GM12878 (cell line): Measurements from ENCODE around the gene ZMYND11. TPM values are rescaled to one million over a fixed set of nuclear protein-coding genes. Genes with fewer than 3 reads are reported as not detected.

ENCODE experiments used
- ATF2 ChIP-seq: IDR thresholded peaks from 2 replicates; pipeline ENCODE4 v1.6.1; 2012; ENCODE audit warnings: low read length, inconsistent platforms
- BCL11A ChIP-seq: IDR thresholded peaks from 2 replicates; pipeline ENCODE4 v1.6.1; 2011; ENCODE audit warnings: low read depth, low read length
- CBX3 ChIP-seq: fragments of 200-600 bp; sonication (generic); IDR thresholded peaks from 2 replicates; pipeline ENCODE4 v1.6.1; 2016; ENCODE audit warnings: low read depth, borderline replicate concordance
- CBX5 ChIP-seq: sonication (generic); IDR thresholded peaks from 2 replicates; pipeline ENCODE4 v1.6.1; 2016; ENCODE audit warnings: low read depth, moderate library complexity, mild to moderate bottlenecking, inconsistent platforms
- CREB1 ChIP-seq: IDR thresholded peaks from 2 replicates; pipeline ENCODE4 v1.6.1; 2012; ENCODE audit warnings: low read depth, mild to moderate bottlenecking, inconsistent platforms
- FOS ChIP-seq: IDR thresholded peaks from 3 replicates; pipeline ENCODE4 v1.6.1; 2011; ENCODE audit warnings: borderline replicate concordance; ENCODE audit not compliant: insufficient read length; ENCODE audit errors: extremely low read depth
- LARP7 ChIP-seq: fragments of 450-650 bp; IDR thresholded peaks from 2 replicates; pipeline ENCODE4 v1.6.1; 2017; ENCODE audit warnings: mild to moderate bottlenecking
- MEF2A ChIP-seq: IDR thresholded peaks from 2 replicates; pipeline ENCODE4 v1.6.1; 2011; ENCODE audit warnings: low read depth, mild to moderate bottlenecking, low read length, moderate library complexity; ENCODE audit not compliant: insufficient read depth
- MEF2B ChIP-seq: fragments of 450-650 bp; IDR thresholded peaks from 2 replicates; pipeline ENCODE4 v1.6.1; 2018; ENCODE audit warnings: mild to moderate bottlenecking, moderate library complexity; ENCODE audit not compliant: partially characterized antibody, poor library complexity, severe bottlenecking
- NFIC ChIP-seq: IDR thresholded peaks from 2 replicates; pipeline ENCODE4 v1.6.1; 2012; ENCODE audit warnings: low read depth, mild to moderate bottlenecking, inconsistent platforms, low read length, moderate library complexity
- NRF1 ChIP-seq: conservative IDR thresholded peaks from 2 replicates; pipeline ENCODE4 v1.6.1; 2011; ENCODE audit warnings: mild to moderate bottlenecking, low read depth, low read length, improper control_type of control experiment
- PAX5 ChIP-seq: IDR thresholded peaks from 2 replicates; pipeline ENCODE4 v1.6.1; 2011; ENCODE audit warnings: low read depth, low read length, borderline replicate concordance
- POU2F2 ChIP-seq: IDR thresholded peaks from 3 replicates; pipeline ENCODE4 v1.6.1; 2011; ENCODE audit warnings: low read depth, mild to moderate bottlenecking, low read length, borderline replicate concordance
- RFX5 ChIP-seq: IDR thresholded peaks from 2 replicates; pipeline ENCODE4 v1.6.1; 2011; ENCODE audit warnings: low read depth, low read length, improper control_type of control experiment
- SMAD5 ChIP-seq: IDR thresholded peaks from 2 replicates; pipeline ENCODE4 v1.6.1; 2016; ENCODE audit warnings: antibody characterized with exemption, low read depth
- SUZ12 ChIP-seq: fragments of 200-600 bp; sonication (generic); IDR thresholded peaks from one replicate; pipeline ENCODE4 v1.6.1; 2018; ENCODE audit warnings: antibody characterized with exemption, mild to moderate bottlenecking; ENCODE audit not compliant: unreplicated experiment
- TAF1 ChIP-seq: IDR thresholded peaks from 2 replicates; pipeline ENCODE4 v1.6.1; 2011; ENCODE audit warnings: mild to moderate bottlenecking, low read depth, low read length, borderline replicate concordance
- TARDBP ChIP-seq: IDR thresholded peaks from 2 replicates; pipeline ENCODE4 v1.6.1; 2016; ENCODE audit warnings: borderline replicate concordance
- TCF3 ChIP-seq: IDR thresholded peaks from 2 replicates; pipeline ENCODE4 v1.6.1; 2012; ENCODE audit warnings: low read depth, mild to moderate bottlenecking, low read length, borderline replicate concordance; ENCODE audit not compliant: insufficient read depth
- ZNF384 ChIP-seq: IDR thresholded peaks from 2 replicates; pipeline ENCODE4 v1.6.1; 2012; ENCODE audit warnings: low read depth, mild to moderate bottlenecking, low read length, improper control_type of control experiment, borderline replicate concordance
- polyA plus RNA-seq, 11 experiments: library from polyadenylated mRNA; depleted of rRNA in 4 of 11; unstranded in 6 of 11; stranded (reverse) in 5 of 11; fragments of >200 nt; fragmentation: Nextera tagmentation in 4 of 11; fragmentation: Illumina TruSeq in 1 of 11; extraction: Ambion mirVana in 4 of 11; extraction: Trizol in 1 of 11; gene quantifications; 1 replicate in 1 of 11; 2 replicates in 10 of 11; pipeline versions ENCODE4 v1.2.1 to v1.2.3, GENCODE V29; 2011 to 2016; ENCODE audit warnings: inconsistent platforms in 2 of 11, missing spikeins in 2 of 11, low read depth in 1 of 11
- total RNA-seq, 4 experiments: library from RNA; depleted of rRNA in 3 of 4; stranded (reverse); fragments of >200 nt in 3 of 4; fragmentation: Illumina TruSeq in 1 of 4; extraction: Trizol in 1 of 4; gene quantifications; 2 replicates each; pipeline versions ENCODE4 v1.2.1 to v1.2.3, GENCODE V29; 2013 to 2021
- TF ChIP-seq, protein P1 (sequence below): fragments of 450-650 bp; IDR thresholded peaks from 2 replicates; pipeline ENCODE4 v1.6.1; 2017; ENCODE audit warnings: borderline replicate concordance
- TF ChIP-seq, protein P2 (sequence below): fragments of 450-650 bp; IDR thresholded peaks from 2 replicates; pipeline ENCODE4 v1.6.1; 2017; ENCODE audit warnings: mild to moderate bottlenecking
- TF ChIP-seq, protein P3 (sequence below): fragments of 450-650 bp; IDR thresholded peaks from 2 replicates; pipeline ENCODE4 v1.6.1; 2018; ENCODE audit warnings: mild to moderate bottlenecking, low read depth, moderate library complexity; ENCODE audit not compliant: partially characterized antibody

The ZMYND11 gene
- total and polyA plus RNA-seq, 10 of the 15 experiments (the other 5 are each of a cell fraction or from before 2014, with no cell fraction given): 3.3 to 24.4 (median 13.1) TPM

- TF ChIP-seq TARDBP (no peak), ZNF384 (no peak), TCF3 (0 out of 2 replicates have a peak, but pooled peaks have one; percentile 4), TAF1 (peak; percentile 12; the same call in 1 of the 2 replicates), POU2F2 (0 out of 3 replicates have a peak, but pooled peaks have one; percentile 22), SUZ12 (no peak), CBX5 (no peak), RFX5 (no peak), MEF2A (no peak), SMAD5 (no peak), BCL11A (no peak), FOS (no peak), LARP7 (peak; percentile 61; the same call in 1 of the 2 replicates), CBX3 (no peak), MEF2B (no peak), NRF1 (no peak), ATF2 (no peak), CREB1 (0 out of 2 replicates have a peak, but pooled peaks have one; percentile 6), NFIC (no peak), PAX5 (no peak)
- TF ChIP-seq, protein P1, sequence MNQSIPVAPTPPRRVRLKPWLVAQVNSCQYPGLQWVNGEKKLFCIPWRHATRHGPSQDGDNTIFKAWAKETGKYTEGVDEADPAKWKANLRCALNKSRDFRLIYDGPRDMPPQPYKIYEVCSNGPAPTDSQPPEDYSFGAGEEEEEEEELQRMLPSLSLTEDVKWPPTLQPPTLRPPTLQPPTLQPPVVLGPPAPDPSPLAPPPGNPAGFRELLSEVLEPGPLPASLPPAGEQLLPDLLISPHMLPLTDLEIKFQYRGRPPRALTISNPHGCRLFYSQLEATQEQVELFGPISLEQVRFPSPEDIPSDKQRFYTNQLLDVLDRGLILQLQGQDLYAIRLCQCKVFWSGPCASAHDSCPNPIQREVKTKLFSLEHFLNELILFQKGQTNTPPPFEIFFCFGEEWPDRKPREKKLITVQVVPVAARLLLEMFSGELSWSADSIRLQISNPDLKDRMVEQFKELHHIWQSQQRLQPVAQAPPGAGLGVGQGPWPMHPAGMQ: no peak
- TF ChIP-seq, protein P2, sequence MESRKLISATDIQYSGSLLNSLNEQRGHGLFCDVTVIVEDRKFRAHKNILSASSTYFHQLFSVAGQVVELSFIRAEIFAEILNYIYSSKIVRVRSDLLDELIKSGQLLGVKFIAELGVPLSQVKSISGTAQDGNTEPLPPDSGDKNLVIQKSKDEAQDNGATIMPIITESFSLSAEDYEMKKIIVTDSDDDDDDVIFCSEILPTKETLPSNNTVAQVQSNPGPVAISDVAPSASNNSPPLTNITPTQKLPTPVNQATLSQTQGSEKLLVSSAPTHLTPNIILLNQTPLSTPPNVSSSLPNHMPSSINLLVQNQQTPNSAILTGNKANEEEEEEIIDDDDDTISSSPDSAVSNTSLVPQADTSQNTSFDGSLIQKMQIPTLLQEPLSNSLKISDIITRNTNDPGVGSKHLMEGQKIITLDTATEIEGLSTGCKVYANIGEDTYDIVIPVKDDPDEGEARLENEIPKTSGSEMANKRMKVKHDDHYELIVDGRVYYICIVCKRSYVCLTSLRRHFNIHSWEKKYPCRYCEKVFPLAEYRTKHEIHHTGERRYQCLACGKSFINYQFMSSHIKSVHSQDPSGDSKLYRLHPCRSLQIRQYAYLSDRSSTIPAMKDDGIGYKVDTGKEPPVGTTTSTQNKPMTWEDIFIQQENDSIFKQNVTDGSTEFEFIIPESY: no peak
- TF ChIP-seq, protein P3, sequence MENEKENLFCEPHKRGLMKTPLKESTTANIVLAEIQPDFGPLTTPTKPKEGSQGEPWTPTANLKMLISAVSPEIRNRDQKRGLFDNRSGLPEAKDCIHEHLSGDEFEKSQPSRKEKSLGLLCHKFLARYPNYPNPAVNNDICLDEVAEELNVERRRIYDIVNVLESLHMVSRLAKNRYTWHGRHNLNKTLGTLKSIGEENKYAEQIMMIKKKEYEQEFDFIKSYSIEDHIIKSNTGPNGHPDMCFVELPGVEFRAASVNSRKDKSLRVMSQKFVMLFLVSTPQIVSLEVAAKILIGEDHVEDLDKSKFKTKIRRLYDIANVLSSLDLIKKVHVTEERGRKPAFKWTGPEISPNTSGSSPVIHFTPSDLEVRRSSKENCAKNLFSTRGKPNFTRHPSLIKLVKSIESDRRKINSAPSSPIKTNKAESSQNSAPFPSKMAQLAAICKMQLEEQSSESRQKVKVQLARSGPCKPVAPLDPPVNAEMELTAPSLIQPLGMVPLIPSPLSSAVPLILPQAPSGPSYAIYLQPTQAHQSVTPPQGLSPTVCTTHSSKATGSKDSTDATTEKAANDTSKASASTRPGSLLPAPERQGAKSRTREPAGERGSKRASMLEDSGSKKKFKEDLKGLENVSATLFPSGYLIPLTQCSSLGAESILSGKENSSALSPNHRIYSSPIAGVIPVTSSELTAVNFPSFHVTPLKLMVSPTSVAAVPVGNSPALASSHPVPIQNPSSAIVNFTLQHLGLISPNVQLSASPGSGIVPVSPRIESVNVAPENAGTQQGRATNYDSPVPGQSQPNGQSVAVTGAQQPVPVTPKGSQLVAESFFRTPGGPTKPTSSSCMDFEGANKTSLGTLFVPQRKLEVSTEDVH: no peak
Observed at GRCh38 chr10:134247-135131, 766 bp upstream of the ZMYND11 start (continued).
